ENCODE results near the gene AVP. TPM values are rescaled to one million over a fixed set of nuclear protein-coding genes. Genes with fewer than 3 reads are reported as not detected.

The AVP gene
- polyA plus RNA-seq, 1 donor (not counting 4 experiments of a cell fraction or from before 2014, with no cell fraction given): not detected

Other genes with a start within 250 kb of the AVP start
- 4.7 to 9.9 TPM (median 5.6 TPM) in 3 replicates for gene PCED1A, start 244.1 kb downstream of the AVP start, polyA plus RNA-seq
- 22.7 to 28.7 TPM (median 25.2 TPM) in 3 replicates for gene VPS16, start 244.0 kb downstream of the AVP start, polyA plus RNA-seq
- gene PTPRA, start 211.2 kb downstream of the AVP start, polyA plus RNA-seq: 39.9 to 61.2 TPM (median 53.3 TPM) in 3 replicates
- 0.18 TPM in 1 of 3 replicates, not detected in the others for gene GNRH2, start 41.1 kb downstream of the AVP start, polyA plus RNA-seq
- 29.8 to 37.4 TPM (median 33.0 TPM) in 3 replicates for gene MRPS26, start 38.7 kb downstream of the AVP start, polyA plus RNA-seq
- not detected in 3 replicates for gene OXT, start 13.1 kb downstream of the AVP start, polyA plus RNA-seq
- gene FASTKD5, start 75.1 kb upstream of the AVP start, polyA plus RNA-seq: 23.7 to 30.9 TPM (median 25.7 TPM) in 3 replicates
- gene UBOX5, start 75.1 kb upstream of the AVP start, polyA plus RNA-seq: 1.8 to 2.8 TPM (median 1.8 TPM) in 3 replicates
- gene LZTS3, start 88.8 kb upstream of the AVP start, polyA plus RNA-seq: 2.5 to 6.2 TPM (median 2.9 TPM) in 3 replicates
- 31.0 to 41.5 TPM (median 32.2 TPM) in 3 replicates for gene DDRGK1, start 120.0 kb upstream of the AVP start, polyA plus RNA-seq
- gene ITPA, start 124.8 kb upstream of the AVP start, polyA plus RNA-seq: 40.5 to 45.4 TPM (median 44.9 TPM) in 3 replicates
- 3.9 to 5.0 TPM (median 4.7 TPM) in 3 replicates for gene SLC4A11, start 154.5 kb upstream of the AVP start, polyA plus RNA-seq

Measured in keratinocyte (primary cell).